ENCODE measurements around the gene KCNC1. TPM values are rescaled to one million over a fixed set of nuclear protein-coding genes. Genes with fewer than 3 reads are reported as not detected.

The KCNC1 gene
- total RNA-seq, 1 experiment from 2014 or later: 0.23 TPM

- DNase-seq (ENCODE audit: low read depth): no peak
Observed at GRCh38 chr11:17772704-17773600, 38.4 kb downstream of the KCNC1 start.

DNA sequence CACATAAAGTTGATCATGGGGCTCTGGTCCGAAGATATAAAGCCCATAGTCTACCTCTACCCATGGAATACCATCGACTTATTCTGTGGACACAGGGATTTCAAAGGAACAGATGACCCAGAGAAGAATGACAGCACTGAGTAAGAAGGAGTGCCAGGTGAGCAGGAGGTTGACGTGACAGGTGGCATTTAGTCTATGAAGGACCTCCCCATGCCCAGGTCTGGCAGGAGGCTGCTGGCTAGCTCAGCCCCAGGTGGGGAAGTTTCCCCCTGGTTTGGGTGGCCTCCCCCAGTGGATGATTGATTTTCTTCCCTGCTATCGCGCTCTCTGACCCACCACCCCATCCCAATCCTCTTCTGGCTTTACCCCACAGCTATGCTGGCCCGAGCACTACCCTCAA lies 39.1 kb downstream of the KCNC1 start:
- DNase-seq (ENCODE audit: low read depth): no peak

- DNase-seq (ENCODE audit: low read depth): no peak
Observed at GRCh38 chr11:17774232-17775034, 39.9 kb downstream of the KCNC1 start.

DNA sequence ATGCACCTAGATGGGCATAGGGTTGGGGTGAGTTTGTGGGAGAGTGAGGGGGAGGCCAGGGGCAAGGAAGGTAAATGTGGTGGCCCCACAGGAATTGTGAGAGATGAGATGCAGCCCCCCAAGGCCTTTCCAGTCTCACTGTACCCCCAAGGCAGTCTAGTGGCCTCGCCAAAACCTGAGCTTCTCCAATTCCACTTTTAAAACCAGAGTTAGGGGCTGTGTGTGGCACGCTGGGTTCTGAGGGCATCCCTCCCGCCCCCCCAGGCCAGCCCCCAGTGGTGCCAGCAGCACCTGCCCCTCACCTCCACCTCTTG lies 40.4 kb downstream of the KCNC1 start:
- no peak for DNase-seq (ENCODE audit: low read depth)

- DNase-seq (ENCODE audit: low read depth): no peak
Observed at GRCh38 chr11:17775507-17776211, 41.1 kb downstream of the KCNC1 start.

GRCh38 chr11:17776212-17776875 lies 41.8 kb downstream of the KCNC1 start:
- no peak for DNase-seq (ENCODE audit: low read depth)

- no peak for DNase-seq (ENCODE audit: low read depth)
Observed at GRCh38 chr11:17777086-17777737, 42.6 kb downstream of the KCNC1 start.

GRCh38 chr11:17777738-17778091 lies 43.1 kb downstream of the KCNC1 start:
- no peak for DNase-seq (ENCODE audit: low read depth)

- DNase-seq (ENCODE audit: low read depth): no peak
Observed at GRCh38 chr11:17778352-17778751, 43.8 kb downstream of the KCNC1 start.

DNA sequence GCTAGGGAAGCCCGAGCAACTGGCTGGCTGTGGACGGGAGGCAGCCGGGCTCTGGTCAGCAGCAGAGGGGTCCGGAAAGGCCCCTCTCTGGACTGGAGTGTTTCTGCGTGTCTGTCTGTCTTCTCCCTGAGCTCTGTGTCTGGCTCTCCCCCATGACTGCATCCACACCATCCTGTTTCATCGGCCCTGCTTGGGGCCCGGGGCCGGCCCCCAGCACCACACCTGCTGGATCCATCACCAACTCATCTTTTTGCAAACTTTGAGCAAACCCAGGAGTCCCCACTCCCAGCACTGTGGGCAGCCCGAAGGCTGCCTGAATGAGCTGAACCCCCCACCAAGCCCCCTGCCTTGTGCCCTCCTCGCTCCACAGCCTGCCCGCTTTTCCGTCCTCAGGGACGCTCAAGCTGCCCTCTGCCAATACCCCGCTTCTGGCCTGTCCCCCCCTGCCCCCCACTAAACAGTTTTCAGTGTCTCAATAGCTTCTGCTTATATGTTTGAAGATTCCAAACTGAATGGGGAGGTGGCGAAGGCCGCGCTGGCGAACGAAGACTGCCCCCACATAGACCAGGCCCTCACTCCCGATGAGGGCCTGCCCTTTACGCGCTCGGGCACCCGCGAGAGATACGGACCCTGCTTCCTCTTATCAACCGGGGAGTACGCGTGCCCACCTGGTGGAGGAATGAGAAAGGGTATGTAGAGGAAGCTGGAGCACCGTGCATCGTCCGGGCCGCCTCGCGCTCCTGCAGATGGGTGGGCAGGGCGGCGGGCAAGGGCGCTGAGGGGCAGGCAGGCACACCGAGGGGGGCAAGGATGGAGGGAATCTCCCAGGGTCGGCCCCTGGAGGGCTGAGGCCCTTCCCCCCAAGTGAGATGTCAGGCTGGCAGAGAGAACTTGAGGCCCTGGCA lies 44.6 kb downstream of the KCNC1 start:
- no peak for DNase-seq (ENCODE audit: low read depth)

- no peak for DNase-seq (ENCODE audit: low read depth)
Observed at GRCh38 chr11:17779861-17780594, 45.4 kb downstream of the KCNC1 start.

GRCh38 chr11:17780668-17781067 lies 46.1 kb downstream of the KCNC1 start:
- DNase-seq (ENCODE audit: low read depth): no peak

DNA sequence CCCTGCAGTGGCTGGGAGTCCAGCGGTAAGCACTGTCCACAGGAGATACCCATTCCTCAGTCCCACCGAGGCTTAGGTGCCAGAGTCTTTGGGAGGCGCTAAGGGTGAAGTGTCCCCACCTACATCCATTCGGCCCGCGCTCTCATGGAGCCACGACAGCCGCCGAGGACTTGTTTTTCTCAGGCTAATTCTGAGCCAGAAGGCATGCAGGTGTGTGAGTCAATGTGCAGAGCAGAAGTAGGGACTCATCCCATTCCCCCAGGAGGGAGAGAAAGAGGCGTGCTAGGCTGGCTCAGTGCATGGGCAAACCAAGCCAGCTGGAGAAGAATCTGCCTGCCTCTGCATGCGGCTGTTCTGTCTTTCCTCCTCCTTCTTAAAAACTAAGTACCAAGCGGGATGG lies 46.6 kb downstream of the KCNC1 start:
- no peak for DNase-seq (ENCODE audit: low read depth)

GRCh38 chr11:17781626-17782025 lies 47.0 kb downstream of the KCNC1 start:
- DNase-seq (ENCODE audit: low read depth): no peak

- DNase-seq (ENCODE audit: low read depth): no peak
Observed at GRCh38 chr11:17782145-17782544, 47.6 kb downstream of the KCNC1 start.

GRCh38 chr11:17782603-17783337 lies 48.2 kb downstream of the KCNC1 start:
- DNase-seq (ENCODE audit: low read depth): no peak

GRCh38 chr11:17783878-17784277 lies 49.3 kb downstream of the KCNC1 start:
- DNase-seq (ENCODE audit: low read depth): no peak

DNA sequence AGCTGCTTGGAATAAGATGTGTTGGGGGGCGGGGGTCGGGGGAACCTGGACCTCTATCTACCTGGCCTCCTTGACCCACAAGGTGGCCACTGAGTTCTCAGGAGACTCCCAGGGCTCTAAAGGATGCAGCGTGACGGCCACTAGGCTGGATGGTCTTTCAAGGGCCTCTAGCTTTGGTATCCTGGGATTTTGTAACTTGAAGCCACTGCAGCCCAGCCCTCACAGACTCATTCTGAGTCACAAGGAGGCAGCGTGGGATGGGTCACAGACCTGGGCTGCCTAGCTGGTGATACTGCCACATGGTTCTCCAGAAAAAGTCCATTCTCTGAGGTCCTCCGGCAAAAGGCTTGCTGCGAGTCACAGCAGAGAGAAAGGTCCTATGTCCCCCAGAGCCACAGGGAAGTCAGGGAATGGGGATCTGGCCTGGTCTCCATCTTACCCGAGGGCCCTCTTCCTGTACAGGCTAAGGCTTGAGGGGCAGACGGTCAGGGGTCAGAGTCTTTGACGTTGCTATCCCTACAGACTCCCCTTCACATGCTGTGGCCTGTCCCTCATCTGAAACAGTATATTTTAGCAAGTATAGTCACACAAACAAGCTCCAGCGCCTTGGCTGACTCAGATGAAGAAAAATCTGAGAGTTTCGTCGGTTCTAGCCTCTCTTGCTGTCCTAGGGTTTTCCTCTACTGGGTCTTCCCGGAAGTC lies 52.4 kb downstream of the KCNC1 start:
- peak; percentile 83 for DNase-seq (ENCODE audit: low read depth)

All from Daoy (cell line).